ENCODE data around the gene POR. TPM values are rescaled to one million over a fixed set of nuclear protein-coding genes. Genes with fewer than 3 reads are reported as not detected.

The POR gene
- total and polyA plus RNA-seq, 7 experiments from 2014 or later, result 41.6 to 72.3 (median 69.2) TPM

DNA sequence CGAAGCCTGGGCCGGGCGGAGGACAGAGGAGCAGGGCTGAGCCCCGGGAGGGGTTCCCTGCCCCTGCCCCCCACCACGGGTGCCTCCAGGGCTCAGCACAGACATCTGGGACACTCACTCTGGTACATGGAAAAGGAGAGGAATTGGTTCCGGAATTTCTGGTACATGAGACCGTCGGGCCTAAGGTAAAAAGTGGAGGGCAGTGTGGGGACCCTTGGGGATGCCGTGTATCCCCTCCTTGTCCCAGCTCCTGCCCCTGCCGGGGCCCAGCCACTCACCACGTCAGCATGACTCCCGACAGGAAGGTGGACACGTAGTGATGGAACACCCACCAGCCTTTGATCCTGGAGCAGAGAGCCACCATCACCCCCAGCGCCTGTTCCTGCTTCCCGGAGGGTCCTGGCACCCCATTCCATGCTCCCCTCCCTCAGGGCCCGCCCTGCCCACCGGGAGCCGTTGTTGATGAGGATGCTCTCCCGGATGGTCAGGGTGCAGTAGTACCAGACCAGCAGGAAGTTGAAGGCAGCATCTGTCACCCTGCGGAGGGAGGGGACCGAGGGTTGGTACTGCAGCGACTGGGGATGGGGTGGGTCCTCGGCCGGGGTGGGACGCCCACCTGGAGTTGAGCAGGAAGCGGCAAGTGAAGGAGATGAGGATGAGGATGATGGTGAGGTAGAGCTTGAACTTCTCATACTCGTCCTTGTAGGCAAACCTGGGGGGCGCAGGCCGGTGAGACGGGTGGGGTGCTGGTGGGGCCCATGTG, 73.0 kb downstream of the POR start:
- Mint-ChIP-seq H3K4me3 (no peak overlapping the region), H3K9me3 (peaks cover 0 to 1% (median 0%) of the 10 kb centered on the region in 11 donors), H3K27me3 (no peaks in the 10 kb centered on the region), H3K4me1 (peaks cover 11 to 21% (median 12%) of the 10 kb centered on the region in 7 donors), H3K36me3 (peaks cover 0 to 9% (median 0%) of the 10 kb centered on the region in 5 donors), H3K27ac (peak overlapping the region in 1 of 9 donors; percentile 9)
- peaks cover 0 to 53% (median 0%) of the 10 kb centered on the region in 3 experiments for H3K36me3 ChIP-seq (ENCODE audit: control insufficient read depth in 2 of 3, insufficient read depth in 3 of 3, low read length in 3 of 3)
- ATAC-seq, result no peak
- no peak overlapping the region for H3K27ac ChIP-seq (ENCODE audit: low read depth, low read length)
- no peaks in the 10 kb centered on the region for H3K9me3 ChIP-seq (ENCODE audit: control insufficient read depth in 2 of 3, low read length in 3 of 3)
- H3K27me3 ChIP-seq (ENCODE audit: control insufficient read depth in 2 of 2, insufficient read depth in 2 of 2, low read length in 2 of 2), result no peaks in the 10 kb centered on the region
- ChIA-PET CTCF (no interaction called here), POLR2A (no interaction called here)
- no peaks in the 10 kb centered on the region for H3K4me1 ChIP-seq (ENCODE audit: control insufficient read depth in 2 of 2, insufficient read depth in 2 of 2, low read length in 2 of 2)
- intact Hi-C loops (cut with micrococcal nuclease), result no loop called here
- no peak overlapping the region for H3K4me3 ChIP-seq (ENCODE audit: low read length)
- no peak for DNase-seq

DNA sequence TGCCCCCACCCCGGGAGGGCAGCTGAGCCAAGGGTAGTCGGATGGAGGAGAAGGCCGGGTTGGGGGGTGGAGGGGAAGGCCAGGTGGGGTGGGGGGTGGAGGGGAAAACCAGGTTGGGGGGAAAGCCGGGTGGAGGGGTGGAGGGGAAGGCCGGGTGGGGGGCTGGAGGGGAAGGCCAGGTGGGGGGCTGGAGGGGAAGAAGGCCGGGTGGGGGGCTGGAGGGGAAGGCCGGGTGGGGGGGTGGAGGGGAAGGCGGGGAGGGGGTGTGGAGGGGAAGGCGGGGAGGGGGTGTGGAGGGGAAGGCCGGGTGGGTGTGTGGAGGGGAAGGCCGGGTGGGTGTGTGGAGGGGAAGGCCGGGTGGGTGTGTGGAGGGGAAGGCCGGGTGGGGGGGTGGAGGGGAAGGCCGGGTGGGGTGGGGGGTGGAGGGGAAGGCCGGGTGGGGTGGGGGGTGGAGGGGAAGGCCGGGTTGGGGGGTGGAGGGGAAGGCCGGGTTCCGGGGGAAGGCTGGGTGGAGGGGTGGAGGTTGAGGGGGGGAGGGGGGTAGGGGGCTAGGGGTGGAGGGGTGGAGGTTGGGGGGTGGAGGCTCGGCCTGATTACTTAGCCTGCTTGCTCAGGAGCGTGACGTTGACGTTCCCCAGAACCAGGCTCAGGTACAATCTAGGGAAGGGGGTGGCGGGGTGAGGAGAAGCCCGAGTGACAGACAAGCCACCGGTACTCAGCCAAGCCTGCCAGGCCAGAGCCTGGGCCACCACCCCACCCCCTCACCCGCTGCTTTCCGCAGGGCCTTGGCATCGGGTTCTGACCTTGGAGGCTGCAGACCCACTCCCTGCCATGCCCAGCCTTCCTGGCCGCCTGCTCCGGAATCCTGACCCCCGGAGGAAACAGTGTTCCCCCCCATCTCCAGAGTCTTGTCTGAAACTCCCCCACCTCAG, 73.9 kb downstream of the POR start:
- Mint-ChIP-seq H3K27ac (peak overlapping the region in 1 of 9 donors; percentile 3), H3K4me3 (no peak overlapping the region), H3K27me3 (no peaks in the 10 kb centered on the region), H3K9me3 (peaks cover 0 to 1% (median 0%) of the 10 kb centered on the region in 11 donors), H3K4me1 (peaks cover 11 to 27% (median 16%) of the 10 kb centered on the region in 7 donors), H3K36me3 (peaks cover 0 to 9% (median 0%) of the 10 kb centered on the region in 5 donors)
- CTCF ChIA-PET, result interaction anchor here (0.7 kb wide), 1 partner anchor 331 kb away, joined by 7 read pairs; no protein-coding TSS in a partner anchor
- ATAC-seq (no peak), DNase-seq (no peak)
- Histone ChIP-seq H3K4me1 (ENCODE audit: control insufficient read depth in 2 of 2, insufficient read depth in 2 of 2, low read length in 2 of 2) (peaks cover 0 to 4% of the 10 kb centered on the region in 2 donors), H3K4me3 (ENCODE audit: low read length) (no peak overlapping the region), H3K9me3 (ENCODE audit: control insufficient read depth in 2 of 3, low read length in 3 of 3) (no peaks in the 10 kb centered on the region), H3K36me3 (ENCODE audit: control insufficient read depth in 2 of 3, insufficient read depth in 3 of 3, low read length in 3 of 3) (peaks cover 0 to 45% (median 0%) of the 10 kb centered on the region in 3 experiments), H3K27ac (ENCODE audit: low read depth, low read length) (no peak overlapping the region), H3K27me3 (ENCODE audit: control insufficient read depth in 2 of 2, insufficient read depth in 2 of 2, low read length in 2 of 2) (no peaks in the 10 kb centered on the region)
- intact Hi-C loops (cut with micrococcal nuclease), result no loop called here
- POLR2A ChIA-PET, result no interaction called here

DNA sequence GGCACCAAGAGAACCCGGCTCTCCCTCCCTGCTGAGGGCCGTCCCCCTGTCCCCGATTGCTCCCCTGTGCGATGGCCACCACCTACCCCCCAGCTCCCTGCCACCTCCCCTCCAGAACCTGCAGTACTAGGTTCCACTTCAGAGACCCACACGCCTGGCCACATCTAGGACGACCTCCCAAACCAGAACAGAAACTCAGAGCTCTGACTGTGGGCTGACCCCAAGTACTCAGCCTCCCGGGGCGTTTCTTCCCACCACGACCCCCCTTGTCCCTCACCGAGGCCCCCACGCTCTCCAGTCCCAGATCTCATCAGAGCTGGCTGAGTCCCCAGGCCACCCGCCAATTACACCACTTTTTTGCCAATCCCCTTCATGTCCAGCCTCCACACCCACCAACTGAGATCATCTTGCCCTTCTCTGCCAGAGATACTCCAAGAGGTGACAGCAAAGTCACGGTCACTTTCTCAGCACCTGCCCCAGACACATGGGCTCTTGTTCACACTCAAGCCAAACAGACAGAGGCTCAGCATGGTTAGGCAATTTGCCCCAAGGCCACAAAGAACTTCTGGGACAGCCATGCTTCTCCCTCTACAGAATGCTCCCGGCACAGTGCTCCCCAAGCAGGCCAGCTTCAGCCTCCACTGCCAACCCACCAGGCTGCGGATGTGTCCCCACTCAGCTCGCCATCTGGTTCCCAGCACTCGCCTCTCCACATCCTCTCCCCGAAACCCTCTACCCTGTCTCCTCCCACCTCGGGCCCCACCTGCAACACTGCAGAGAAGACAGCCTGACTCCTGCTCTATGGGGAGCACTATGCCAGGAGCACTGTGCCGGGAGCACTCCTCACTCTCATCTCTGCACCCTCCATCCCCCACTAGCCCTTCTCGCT, 74.8 kb downstream of the POR start:
- Histone ChIP-seq H3K4me3 (ENCODE audit: low read length) (no peak overlapping the region), H3K36me3 (ENCODE audit: control insufficient read depth in 2 of 3, insufficient read depth in 3 of 3, low read length in 3 of 3) (peaks cover 0 to 41% (median 0%) of the 10 kb centered on the region in 3 experiments), H3K27me3 (ENCODE audit: control insufficient read depth in 2 of 2, insufficient read depth in 2 of 2, low read length in 2 of 2) (no peaks in the 10 kb centered on the region), H3K4me1 (ENCODE audit: control insufficient read depth in 2 of 2, insufficient read depth in 2 of 2, low read length in 2 of 2) (peaks cover 2 to 6% of the 10 kb centered on the region in 2 donors), H3K27ac (ENCODE audit: low read depth, low read length) (no peak overlapping the region), H3K9me3 (ENCODE audit: control insufficient read depth in 2 of 3, low read length in 3 of 3) (no peaks in the 10 kb centered on the region)
- intact Hi-C loops (cut with micrococcal nuclease), result no loop called here
- ChIA-PET POLR2A (no interaction called here), CTCF (interaction anchor here (0.7 kb wide), 1 partner anchor 330 kb away, joined by 7 read pairs; no protein-coding TSS in a partner anchor)
- Mint-ChIP-seq H3K9me3 (peaks cover 0 to 1% (median 0%) of the 10 kb centered on the region in 11 donors), H3K27me3 (no peaks in the 10 kb centered on the region), H3K4me3 (peak overlapping the region in 1 of 10 donors; percentile 53), H3K27ac (peak overlapping the region in 6 of 9 donors; percentile 3 to 73 (median 62)), H3K36me3 (peaks cover 0 to 9% (median 0%) of the 10 kb centered on the region in 5 donors), H3K4me1 (peaks cover 11 to 27% (median 16%) of the 10 kb centered on the region in 7 donors)
- ATAC-seq (no peak), DNase-seq (no peak)

DNA sequence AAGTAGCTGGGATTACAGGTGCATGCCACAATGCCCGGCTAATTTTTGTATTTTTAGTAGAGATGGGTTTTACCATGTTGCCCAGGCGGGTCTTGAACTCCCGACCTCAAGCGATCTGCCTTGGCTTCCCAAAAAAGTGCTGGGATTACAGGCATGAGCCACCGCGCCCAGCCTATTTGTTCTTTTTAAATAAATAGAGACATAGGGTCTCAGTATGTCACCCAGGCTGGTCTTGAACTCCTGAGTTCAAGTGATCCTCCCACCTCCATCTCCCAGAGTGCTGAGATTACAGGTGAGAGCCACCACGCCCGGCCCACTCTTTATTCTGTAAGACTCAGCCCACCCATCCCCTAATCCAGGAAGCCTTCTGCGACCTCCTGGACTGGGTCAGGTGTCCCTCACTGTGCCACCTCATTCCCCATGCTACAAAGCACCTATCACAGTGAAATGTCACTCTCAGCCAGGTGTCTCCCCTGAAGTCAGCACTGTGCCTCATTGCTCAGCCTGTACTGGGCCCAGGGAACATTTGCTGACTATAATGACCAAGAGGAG, 76.7 kb downstream of the POR start:
- no peak for DNase-seq
- H3K4me1 ChIP-seq (ENCODE audit: control insufficient read depth in 2 of 2, insufficient read depth in 2 of 2, low read length in 2 of 2), result peaks cover 6 to 10% of the 10 kb centered on the region in 2 donors
- no peaks in the 10 kb centered on the region for H3K27me3 ChIP-seq (ENCODE audit: control insufficient read depth in 2 of 2, insufficient read depth in 2 of 2, low read length in 2 of 2)
- ATAC-seq, result no peak
- H3K4me1 Mint-ChIP-seq, result peaks cover 12 to 30% (median 23%) of the 10 kb centered on the region in 7 donors
- peaks cover 0 to 1% (median 0%) of the 10 kb centered on the region in 11 donors for H3K9me3 Mint-ChIP-seq
- ChIA-PET CTCF (no interaction called here), POLR2A (no interaction called here)
- H3K4me3 Mint-ChIP-seq, result no peak overlapping the region
- peak overlapping the region in 1 of 9 donors; percentile 28 for H3K27ac Mint-ChIP-seq
- no peak overlapping the region for H3K27ac ChIP-seq (ENCODE audit: low read depth, low read length)
- no peaks in the 10 kb centered on the region for H3K27me3 Mint-ChIP-seq
- peaks cover 0 to 26% (median 0%) of the 10 kb centered on the region in 3 experiments for H3K36me3 ChIP-seq (ENCODE audit: control insufficient read depth in 2 of 3, insufficient read depth in 3 of 3, low read length in 3 of 3)
- H3K9me3 ChIP-seq (ENCODE audit: control insufficient read depth in 2 of 3, low read length in 3 of 3), result no peaks in the 10 kb centered on the region
- intact Hi-C loops (cut with micrococcal nuclease), result no loop called here
- no peak overlapping the region for H3K4me3 ChIP-seq (ENCODE audit: low read length)
- peaks cover 0 to 9% (median 3%) of the 10 kb centered on the region in 5 donors for H3K36me3 Mint-ChIP-seq

DNA sequence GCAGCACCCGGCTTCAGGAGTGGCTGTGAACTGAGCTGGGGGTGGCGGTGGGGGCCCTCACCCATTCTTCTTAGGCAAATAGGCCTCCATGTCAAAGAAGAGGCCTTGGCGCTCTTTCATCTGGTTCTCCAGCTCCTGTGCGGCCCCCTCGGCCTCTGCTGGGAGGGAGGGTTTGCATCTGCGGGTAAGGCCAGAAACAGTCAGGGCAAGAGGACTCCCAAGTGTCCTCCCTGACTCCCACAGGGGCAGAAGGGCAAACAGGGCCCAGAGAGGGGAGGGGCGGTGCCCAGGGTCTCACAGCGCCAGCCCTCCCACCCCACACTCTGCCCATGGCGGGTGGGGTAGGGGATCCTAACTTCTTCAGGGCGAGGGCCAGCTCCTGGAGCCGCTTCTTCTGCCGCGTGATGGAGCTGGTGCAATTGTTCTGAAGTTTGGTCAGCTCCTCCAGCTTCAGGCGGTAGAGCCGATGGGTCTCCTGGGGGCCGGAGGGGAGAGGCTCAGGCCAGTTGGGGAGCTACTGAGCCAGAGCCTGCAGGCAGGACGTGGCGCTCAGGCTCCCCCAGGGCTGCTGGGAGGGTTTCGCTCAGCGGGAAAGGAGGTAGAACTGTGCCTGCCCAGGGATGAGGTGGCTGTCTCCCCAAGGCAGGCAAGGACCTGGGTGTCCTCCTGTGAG, 77.3 kb downstream of the POR start:
- POLR2A ChIA-PET, result no interaction called here
- H3K9me3 Mint-ChIP-seq, result peaks cover 0 to 1% (median 0%) of the 10 kb centered on the region in 11 donors

More for the DNA sequence above, 77.3 kb downstream of the POR start:
- Mint-ChIP-seq H3K4me1 (peaks cover 12 to 34% (median 29%) of the 10 kb centered on the region in 7 donors), H3K27ac (peak overlapping the region in 1 of 9 donors; percentile 28), H3K4me3 (no peak overlapping the region), H3K27me3 (no peaks in the 10 kb centered on the region), H3K36me3 (peaks cover 0 to 9% (median 3%) of the 10 kb centered on the region in 5 donors)
- H3K4me1 ChIP-seq (ENCODE audit: control insufficient read depth in 2 of 2, insufficient read depth in 2 of 2, low read length in 2 of 2), result peaks cover 6 to 10% of the 10 kb centered on the region in 2 donors
- DNase-seq (no peak), ATAC-seq (no peak)
- H3K4me3 ChIP-seq (ENCODE audit: low read length), result no peak overlapping the region
- H3K27me3 ChIP-seq (ENCODE audit: control insufficient read depth in 2 of 2, insufficient read depth in 2 of 2, low read length in 2 of 2), result no peaks in the 10 kb centered on the region
- H3K27ac ChIP-seq (ENCODE audit: low read depth, low read length), result no peak overlapping the region
- H3K9me3 ChIP-seq (ENCODE audit: control insufficient read depth in 2 of 3, low read length in 3 of 3), result no peaks in the 10 kb centered on the region
- intact Hi-C loops (cut with micrococcal nuclease), result no loop called here
- CTCF ChIA-PET, result no interaction called here
- H3K36me3 ChIP-seq (ENCODE audit: control insufficient read depth in 2 of 3, insufficient read depth in 3 of 3, low read length in 3 of 3), result peaks cover 0 to 19% (median 0%) of the 10 kb centered on the region in 3 experiments

Measured in naive thymus-derived CD4-positive, alpha-beta T cell (primary cell).